Coronary artery (tissue), 2 donors: ENCODE results near the gene PRKG1.

ENCODE experiments used
- DNase-seq: peaks from one replicate; pipeline ENCODE4 v3.0.0-alpha.2; 2017; ENCODE audit warnings: low spot score
- H3K27ac ChIP-seq, 2 donors: fragments of 200-600 bp; sonication (generic); one replicate each; pipeline ENCODE4 v1.5.1; 2016 to 2019
- H3K4me3 ChIP-seq: fragments of 200-600 bp; sonication (generic); 2 replicates; pipeline ENCODE4 v1.5.1; 2016; ENCODE audit warnings: mild to moderate bottlenecking, moderate library complexity
- TF ChIP-seq, protein P1 (sequence below): fragments of 200-600 bp; sonication (generic); IDR thresholded peaks from one replicate; pipeline ENCODE4 v1.5.1; 2019; ENCODE audit warnings: antibody characterized with exemption

The PRKG1 gene

DNA sequence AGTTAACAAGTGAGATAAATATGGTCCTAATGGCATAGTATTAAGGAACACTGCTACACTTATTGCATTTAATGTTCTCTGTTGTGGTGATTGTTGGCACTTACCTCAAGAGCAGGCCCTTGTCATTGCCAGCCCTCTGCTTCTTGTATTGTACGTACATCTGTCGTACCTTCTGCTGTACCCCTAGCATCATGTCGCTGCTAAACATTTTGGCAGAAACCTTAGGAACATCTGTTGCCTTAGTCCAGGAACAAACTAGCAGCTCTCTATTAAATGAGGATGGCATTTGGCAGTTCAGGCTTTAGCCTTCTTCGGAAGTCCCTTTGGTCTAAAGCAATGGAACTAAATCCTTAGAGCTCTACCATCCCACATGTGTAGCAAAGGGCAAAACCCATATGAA, 47.6 kb downstream of the PRKG1 start:
- Histone ChIP-seq H3K27ac (no peak overlapping the region), H3K4me3 (no peak overlapping the region)
- DNase-seq: no peak
- TF ChIP-seq, protein P1, sequence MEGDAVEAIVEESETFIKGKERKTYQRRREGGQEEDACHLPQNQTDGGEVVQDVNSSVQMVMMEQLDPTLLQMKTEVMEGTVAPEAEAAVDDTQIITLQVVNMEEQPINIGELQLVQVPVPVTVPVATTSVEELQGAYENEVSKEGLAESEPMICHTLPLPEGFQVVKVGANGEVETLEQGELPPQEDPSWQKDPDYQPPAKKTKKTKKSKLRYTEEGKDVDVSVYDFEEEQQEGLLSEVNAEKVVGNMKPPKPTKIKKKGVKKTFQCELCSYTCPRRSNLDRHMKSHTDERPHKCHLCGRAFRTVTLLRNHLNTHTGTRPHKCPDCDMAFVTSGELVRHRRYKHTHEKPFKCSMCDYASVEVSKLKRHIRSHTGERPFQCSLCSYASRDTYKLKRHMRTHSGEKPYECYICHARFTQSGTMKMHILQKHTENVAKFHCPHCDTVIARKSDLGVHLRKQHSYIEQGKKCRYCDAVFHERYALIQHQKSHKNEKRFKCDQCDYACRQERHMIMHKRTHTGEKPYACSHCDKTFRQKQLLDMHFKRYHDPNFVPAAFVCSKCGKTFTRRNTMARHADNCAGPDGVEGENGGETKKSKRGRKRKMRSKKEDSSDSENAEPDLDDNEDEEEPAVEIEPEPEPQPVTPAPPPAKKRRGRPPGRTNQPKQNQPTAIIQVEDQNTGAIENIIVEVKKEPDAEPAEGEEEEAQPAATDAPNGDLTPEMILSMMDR: no peak

DNA sequence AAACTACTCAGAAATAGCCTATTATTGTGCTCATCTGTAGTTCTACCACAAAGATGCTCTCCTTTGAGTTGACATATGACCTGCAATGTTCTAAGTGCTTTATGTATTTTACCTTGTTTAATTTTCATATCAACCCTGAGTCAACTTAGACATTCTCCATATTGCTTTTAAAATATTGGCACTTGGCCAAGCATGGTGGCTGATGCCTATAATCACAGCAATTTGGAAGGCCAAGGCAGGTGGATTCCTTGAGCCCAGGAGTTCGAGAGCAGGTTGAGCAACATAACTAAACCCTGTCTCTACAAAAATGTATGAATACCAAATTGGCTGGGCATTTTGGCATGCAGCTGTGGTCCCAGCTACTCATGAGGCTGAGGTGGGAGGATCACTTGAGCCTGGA, 50.6 kb downstream of the PRKG1 start:
- TF ChIP-seq, protein P1: no peak
- DNase-seq: no peak
- Histone ChIP-seq H3K4me3 (no peak overlapping the region), H3K27ac (no peak overlapping the region)

DNA sequence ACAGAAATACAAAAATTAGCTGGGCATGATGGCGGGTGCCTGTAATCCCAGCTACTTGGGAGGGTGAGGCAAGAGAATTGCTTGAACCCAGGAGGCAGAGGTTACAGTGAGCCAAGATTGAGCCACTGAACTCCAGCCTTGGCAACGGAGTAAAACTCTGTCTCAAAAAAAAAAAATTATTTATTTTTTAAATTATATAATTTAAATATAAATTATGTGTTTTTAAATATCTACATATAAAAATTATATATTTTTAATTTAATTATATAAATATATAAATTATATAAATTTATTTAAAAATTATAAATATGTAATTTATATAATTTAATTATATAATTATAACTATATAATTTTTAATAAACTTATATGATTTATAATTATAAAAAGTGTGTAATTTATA, 51.2 kb downstream of the PRKG1 start:
- no peak for DNase-seq
- H3K4me3 ChIP-seq: no peak overlapping the region

DNA sequence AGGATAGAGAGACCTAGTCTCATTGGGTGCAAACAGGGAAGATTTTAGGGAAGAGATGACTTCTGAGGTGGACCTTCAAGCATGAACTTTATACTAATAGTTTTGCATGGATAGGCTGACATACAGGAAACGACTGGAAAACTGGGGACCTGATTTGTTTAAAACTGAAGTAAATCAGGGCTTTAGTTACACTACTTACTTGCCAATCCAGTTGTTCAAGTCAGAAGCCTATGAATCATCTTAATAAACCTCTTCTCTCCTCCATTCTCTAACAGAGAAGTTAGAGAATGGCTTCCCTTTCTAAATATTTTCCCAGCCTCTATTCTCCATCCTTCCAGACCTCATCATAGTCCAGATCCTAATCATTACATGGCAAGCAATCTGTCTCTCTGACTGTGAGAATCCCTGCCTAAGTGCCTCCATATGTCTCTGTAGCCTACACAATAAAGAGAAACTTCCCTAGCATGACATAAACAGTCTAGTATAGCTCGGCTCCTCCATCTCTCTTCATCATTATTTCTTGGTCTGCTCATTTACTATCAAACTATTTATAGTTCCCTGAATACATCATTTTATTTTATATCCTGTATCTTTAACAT, 55.8 kb downstream of the PRKG1 start:
- DNase-seq: no peak
- TF ChIP-seq, protein P1: no peak
- H3K4me3 ChIP-seq: no peak overlapping the region
- H3K27ac ChIP-seq: no peak overlapping the region

More for the DNA sequence above, 51.2 kb downstream of the PRKG1 start:
- no peak overlapping the region for H3K27ac ChIP-seq
- TF ChIP-seq, protein P1: no peak

- TF ChIP-seq, protein P1: no peak
- H3K4me3 ChIP-seq: no peak overlapping the region
- no peak overlapping the region for H3K27ac ChIP-seq
- no peak for DNase-seq
Measured at GRCh38 chr10:51137756-51138529, 63.7 kb downstream of the PRKG1 start.

DNA sequence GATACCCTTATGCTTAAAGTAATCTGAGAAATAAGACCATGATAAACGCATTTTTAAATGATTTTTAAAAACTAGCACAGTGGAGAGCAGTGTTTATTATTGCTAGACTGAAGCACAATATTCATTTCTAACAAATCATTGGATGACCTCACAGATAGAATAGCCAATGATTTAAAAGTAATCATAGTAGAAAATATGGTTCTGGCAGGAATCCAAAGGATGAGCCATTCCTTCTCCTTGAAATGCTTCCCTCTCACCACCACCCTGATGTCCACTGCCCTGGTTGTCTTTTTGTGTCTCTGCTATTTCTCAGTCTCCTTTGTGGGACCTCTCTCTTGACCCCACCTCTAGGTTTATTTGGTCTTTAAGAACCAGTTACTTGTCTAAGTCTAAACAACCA, 64.9 kb downstream of the PRKG1 start:
- DNase-seq: no peak
- Histone ChIP-seq H3K4me3 (no peak overlapping the region), H3K27ac (no peak overlapping the region)
- TF ChIP-seq, protein P1: no peak

- Histone ChIP-seq H3K27ac (peak overlapping the region in 1 of 2 donors; percentile 15), H3K4me3 (no peak overlapping the region)
- DNase-seq: no peak
- TF ChIP-seq, protein P1: no peak
Measured at GRCh38 chr10:51141010-51141409, 66.7 kb downstream of the PRKG1 start.
